GM21390 (cell line): ENCODE results near the gene ASAH2B.
"Not testable (repeated sequence)": the region's sequence is repeated elsewhere in the genome, so short reads cannot be mapped to it uniquely, and the experiment has no call there.

ENCODE experiments used
- ATAC-seq: cut with Tn5 transposase; IDR thresholded peaks from one replicate; pipeline ENCODE4 v1.9.1; 2021; ENCODE audit not compliant: unreplicated experiment

Gene ASAH2B

DNA sequence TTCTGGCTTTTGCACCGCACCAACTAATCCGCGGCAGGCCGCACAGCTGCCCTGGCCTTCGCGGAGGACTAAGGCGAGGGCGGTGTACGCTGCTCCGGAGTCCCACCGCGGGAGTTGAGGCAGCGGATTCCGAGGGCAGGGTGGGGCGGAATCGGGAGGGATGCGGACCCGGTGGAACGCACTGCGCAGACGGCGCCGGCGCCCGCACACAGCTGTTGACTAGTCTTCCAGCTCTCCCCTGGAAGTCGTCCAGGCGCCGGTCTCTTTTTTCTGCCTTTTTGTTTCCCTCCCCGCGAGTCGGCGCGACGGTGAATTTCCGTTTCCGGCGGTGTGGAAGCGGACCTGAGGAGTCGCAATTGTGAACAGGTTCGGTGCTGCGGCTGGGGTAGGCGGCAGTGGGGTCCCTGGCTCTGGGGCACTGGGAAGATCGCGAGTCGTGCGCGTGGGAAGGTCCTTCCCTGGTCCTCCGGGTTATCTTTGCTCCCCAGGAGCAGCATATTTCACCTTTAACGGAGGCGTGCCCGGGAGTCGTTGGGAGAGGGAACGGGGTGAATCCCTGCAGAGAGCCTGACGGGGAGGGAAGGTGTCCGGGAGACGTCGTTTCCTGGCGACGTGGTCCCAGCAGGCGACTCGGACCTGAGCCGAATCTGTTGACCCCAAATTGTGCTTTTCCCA, at the start of gene ASAH2B:
TSS of gene ASAH2B (plus strand) at position 319 of the 675 bp plus-strand sequence. CDS start 5,195 bp downstream, outside the sequence.
- peak; percentile 90 for ATAC-seq

DNA sequence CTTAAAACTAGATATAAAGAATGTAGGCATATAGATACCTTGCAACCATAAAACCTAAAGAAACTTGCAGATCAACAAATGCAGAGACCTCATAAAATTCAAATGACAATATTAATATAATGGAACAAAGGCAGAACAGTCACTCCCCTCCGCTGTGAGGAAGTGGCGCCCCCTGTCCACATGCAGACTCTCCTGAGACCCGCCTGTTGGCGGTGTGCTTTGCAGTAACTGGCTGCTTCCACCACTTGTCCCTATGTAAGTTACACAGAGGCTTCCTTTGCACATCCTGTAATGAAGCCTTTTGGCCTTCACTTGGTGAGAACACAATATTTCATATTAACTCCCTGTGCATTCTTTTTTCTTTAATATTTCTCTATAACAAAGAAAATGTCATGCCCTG, 41.9 kb upstream of the ASAH2B start:
- ATAC-seq: not testable (repeated sequence)

DNA sequence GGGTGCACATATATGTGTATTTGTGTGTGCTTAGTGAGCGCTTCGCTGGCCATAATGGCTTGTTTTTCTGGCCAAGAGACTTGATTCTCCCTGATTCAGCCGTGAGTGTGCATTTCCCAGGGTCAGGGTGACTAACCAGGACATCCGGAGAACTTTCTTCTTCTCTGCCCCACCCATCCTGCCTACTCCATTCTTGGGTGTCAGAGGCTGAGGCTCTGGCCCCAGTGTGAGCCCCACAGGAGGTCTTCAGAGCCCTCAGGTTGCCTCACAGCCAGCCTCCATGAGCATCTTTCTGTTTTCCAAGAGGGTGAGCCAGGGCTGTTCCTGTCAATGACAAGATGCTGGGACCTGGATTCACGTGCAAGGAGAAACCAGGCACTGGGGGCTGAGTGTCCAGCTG, 37.8 kb upstream of the ASAH2B start:
- not testable (repeated sequence) for ATAC-seq

DNA sequence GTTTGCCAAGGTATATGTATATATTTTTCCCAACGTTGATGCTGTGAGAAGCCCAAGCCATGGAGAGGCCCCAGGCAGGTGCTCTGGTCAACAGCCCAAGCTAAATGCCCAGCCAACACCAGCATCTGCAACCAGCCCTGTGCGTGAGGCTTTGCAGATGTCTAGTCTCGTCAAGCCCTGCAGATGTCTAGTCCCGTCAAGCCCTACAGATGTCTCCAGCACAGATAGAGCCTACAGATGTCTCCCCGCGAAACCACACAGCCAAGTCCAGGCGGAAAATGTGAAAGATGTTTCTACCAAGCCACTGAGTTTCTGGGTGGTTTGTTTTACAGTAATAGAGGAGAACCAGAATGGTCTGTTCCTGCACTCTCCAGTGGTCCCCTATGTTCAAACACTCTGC, 36.7 kb upstream of the ASAH2B start:
- not testable (repeated sequence) for ATAC-seq

DNA sequence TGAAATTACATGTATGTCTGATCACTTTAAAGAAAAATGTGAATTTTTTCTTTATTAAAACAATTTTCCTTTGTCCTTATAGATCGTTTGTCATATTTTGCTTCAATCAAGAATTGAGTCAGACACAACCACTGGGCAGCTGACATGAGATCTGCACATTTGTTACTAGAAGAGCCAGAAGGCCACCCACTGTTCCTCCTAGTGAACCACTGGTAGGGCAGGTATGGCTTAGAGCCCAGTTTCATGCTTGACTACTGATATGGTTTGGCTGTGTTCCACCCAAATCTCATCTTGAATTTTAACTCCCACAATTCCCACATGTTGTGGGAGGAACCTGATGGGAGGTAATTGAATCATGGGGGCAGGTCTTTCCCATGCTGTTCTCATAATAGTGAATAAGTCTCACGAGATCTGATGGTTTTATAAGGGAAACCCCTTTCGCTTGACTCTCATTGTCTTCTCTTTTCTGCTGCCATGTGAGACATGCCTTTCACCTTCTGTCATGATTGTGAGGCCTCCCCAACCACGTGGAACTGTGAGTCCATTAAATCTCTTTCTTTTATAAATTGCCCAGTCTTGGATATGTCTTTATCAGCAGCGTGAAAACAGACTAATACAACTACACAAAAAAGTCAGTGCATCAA, 35.2 kb upstream of the ASAH2B start:
- peak; percentile 71 for ATAC-seq

DNA sequence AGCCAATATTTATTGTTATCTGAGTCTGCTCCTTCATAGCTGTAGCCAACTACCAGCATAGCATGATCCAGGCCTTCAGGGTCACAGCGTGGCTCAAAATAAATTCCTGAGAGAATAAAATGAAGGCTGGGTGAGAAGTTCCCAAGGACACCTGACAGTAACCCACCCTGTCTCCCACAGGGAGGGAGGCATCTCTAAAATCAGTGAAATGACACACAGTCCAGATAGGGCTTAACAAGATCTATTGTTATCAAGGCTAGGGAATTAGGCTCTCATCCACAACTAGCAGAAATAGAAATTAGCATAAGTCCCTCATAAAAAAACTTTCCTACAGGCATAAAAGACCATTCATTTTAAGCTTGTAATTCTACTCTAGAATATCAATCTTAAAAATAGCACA, 33.7 kb upstream of the ASAH2B start:
- not testable (repeated sequence) for ATAC-seq

DNA sequence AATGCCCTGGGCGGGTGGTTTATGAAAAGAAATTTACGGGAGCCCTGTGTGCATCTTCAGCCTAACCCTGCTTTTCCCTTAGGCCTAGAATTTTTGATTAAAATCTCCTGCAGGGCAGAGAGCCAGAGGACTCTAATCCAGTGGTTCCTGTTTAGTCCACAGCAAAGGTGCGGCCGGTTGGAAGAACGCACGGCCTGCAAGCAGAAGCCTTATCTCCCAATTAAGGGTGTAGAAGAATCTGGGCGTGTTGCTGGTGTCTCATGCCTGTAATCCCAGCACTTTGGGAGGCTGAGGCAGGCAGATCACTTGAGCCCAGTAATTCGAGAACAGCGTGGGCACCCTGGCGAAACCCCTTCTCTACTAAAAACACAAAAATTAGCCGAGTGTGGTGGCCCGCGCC, 29.5 kb upstream of the ASAH2B start:
- not testable (repeated sequence) for ATAC-seq

DNA sequence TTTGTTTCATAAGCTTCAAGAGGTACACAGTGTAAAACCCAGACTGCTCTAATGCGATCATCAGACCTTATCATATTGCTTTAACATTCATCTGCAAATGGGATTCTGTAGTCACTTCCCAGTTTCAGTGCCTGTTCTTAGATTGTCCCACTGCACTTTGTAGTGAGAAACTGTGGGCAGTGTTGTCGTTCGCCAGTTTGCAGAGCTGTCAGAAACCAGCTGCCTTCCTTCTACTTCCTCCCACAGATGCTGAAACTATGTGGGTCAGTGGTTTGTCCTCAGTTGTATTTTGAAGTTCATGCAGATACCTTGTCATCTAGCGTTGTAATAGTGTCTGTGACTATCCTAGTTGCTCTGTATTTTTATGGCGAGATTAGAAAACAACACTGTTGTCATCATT, 15.9 kb upstream of the ASAH2B start:
- ATAC-seq: peak; percentile 80

DNA sequence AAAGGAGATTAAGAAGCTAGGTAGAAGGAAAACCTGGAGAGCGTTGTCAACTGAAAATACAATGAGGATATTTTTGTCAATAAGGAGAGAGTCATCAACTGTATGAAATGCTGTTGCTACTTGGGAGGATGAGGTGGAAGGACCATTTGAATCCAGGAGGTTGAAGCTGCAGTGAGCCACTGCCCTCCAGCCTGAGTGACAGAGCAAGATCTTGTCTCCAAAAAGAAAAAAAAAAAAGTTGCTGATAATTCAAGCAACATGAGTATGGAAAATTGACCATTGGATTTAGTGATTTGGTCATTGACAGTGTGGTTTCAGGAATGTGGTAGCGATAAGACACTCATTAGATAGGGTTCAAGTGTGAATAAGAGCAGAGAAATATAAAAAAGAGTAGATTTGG, 11.6 kb upstream of the ASAH2B start:
- ATAC-seq: not testable (repeated sequence)

DNA sequence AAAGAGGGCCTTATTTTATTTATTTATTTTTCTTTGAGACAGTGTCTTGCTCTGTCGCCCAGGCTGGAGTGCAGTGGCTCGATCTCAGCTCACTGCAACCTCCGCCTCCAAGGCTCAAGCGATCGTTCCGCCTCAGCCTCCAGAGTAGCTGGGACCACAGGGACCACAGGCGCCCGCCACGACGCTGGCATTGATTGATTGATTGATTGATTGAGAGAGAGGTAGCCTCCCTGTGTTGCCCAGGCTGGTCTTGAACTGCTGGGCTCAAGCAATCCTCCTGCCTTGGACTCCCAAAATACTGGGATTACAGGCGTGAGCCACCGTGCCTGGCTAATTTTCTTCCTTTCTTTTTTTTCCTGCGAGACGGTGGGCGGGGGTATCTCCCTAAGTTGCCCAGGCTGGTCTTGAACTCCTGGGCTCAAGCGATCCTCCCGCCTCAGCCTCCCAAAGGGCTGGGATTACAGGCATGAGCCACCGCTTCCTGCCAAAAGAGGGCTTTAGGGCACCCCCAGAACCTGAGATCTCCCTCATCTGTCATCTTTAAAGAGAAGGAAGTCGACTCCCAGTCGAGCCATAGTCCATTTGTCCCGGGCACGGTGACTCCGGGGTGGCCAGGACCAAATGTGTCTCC, 634 bp upstream of the ASAH2B start:
- not testable (repeated sequence) for ATAC-seq

DNA sequence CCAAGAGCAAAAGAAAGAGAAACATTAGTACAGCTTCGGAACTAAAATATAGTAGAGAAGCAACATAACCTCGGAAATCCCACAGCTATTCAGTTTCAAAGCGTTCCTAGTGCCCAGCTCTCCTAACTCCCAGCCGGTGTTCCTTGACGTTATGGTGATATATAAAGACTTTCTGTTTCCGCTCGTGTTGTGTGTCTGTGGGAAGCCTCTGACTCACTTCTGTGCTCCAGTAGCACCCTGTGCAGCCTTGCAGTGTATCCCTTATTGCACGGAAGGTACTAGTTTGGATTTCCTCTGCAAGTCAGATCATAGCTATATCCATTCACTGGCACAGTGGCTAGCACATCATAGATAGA, 535 bp downstream of the ASAH2B start:
- peak; percentile 35 for ATAC-seq

DNA sequence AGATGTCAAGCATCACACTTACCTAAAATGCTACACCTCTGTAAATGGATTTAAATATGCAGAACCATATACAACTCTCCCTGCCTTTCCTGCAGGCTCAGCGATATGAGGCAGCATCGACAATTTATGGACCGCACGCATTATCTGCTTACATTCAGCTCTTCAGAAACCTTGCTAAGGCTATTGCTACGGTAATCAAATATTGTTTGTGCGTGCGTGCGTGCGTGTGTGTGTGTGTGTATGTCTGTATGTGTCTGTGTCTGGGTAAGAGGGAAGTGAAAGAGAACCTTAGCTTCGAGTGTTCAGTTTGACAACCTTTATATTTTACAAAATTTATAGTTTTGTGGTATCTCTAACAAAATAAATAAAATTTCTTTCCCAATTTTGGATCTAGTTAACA, 3.1 kb downstream of the ASAH2B start:
- ATAC-seq: not testable (repeated sequence)

DNA sequence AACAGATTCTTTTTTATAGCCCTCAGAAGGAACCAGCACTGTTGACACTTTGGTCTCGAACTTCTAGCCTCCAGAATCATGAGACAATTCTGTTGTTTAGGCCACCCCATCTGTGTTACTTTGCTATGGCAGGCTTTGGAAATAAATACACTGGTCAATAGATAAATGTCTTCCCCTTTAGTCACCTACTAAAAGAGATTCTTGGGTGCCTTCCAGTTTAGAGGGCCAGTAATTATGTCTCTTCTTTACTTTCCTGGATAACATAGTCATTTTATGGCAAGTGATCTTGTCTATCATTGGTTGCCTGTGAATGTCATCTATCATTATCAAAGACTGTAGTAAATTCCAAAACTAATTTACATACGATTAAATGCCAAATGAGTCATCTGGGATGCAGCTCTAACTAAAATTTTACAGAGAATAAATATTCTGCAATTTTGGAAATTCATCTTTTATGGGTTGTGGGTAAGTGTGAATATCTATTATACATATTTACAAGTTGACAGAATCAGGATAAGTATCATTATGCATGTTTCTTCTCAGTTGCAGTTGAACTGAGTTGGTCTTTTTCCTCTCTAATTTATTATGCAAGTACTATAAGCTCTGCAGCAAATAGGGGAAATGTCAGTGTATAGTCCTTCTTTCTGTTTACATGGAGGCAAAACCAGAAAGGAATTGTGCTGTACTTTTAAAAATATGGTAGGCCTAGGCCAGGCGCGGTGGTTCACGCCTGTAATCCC, 27.2 kb downstream of the ASAH2B start:
- ATAC-seq: not testable (repeated sequence)

DNA sequence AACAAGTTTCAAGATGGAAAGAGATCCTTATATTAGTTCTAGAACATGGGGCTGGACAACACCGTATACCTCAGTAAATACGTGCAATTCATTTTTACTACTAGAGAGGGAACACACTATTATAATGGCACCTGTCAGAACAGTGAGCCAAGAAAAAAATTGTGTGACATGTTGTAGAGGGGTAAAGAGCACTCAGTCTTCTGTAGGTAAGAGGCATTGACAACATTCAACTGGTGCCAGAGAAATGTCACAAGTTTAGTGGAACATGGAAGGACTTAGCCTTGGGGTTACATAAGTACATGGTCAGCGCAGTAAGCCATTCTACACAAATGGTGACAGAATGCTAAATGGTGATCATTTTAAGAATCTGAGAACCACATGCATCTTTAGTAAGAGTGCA, 32.3 kb downstream of the ASAH2B start:
- ATAC-seq: not testable (repeated sequence)

DNA sequence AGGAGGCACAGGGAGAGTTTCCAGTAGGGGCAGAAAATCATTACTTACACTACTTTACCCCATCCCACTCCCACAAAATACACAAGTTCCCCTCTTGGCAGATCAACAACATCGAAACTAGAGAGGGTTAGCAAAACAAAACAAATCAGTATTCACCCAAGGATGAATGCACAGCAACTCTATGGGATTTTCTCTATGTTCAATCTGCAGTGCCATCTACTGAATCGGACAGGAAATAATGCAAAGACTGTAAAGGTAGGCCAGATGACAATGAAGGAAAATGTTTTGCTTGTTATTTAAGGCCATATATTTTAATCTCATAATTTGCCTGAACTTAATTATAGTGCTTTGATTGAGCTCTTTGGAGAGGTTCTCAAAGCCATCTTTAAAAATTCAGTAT, 35.1 kb downstream of the ASAH2B start:
- ATAC-seq: not testable (repeated sequence)

DNA sequence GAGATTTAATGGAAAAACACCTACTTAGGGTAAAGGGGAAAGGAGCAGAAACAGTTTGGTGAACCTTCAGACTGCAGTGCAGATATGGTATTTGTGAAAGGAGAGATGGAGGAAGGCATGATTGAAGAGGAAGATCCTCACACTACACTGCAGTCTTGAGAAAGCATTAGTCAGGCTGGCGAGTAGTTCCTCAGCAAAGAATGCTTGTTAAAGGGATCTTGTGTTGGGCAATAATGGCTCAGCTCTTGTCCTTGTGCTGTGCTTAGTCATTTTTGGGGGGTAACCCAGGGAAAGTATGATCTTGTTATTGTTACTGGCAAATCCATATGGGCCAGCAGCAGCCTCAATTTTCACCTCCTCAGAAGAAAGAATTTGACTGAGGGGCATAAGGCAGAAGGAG, 40.3 kb downstream of the ASAH2B start:
- ATAC-seq: not testable (repeated sequence)

DNA sequence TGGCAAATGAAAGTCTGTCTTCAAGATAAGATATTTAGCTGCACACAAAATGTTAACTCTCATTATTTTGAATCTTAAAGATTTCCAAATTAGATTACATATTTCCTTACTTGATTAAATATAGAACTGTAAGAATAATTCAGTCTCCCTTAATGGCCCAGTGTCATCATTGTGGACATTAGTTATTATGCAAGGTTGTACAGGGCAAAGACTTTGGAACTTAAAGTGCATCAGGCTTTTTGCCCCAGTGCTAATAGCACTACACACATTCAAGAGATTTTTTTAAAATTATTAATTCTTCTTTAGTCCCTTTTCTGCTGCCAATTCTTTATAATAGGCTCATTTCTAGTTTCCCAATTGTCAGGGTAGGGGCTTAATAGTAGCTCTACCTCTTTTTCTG, 42.3 kb downstream of the ASAH2B start:
- ATAC-seq: not testable (repeated sequence)

DNA sequence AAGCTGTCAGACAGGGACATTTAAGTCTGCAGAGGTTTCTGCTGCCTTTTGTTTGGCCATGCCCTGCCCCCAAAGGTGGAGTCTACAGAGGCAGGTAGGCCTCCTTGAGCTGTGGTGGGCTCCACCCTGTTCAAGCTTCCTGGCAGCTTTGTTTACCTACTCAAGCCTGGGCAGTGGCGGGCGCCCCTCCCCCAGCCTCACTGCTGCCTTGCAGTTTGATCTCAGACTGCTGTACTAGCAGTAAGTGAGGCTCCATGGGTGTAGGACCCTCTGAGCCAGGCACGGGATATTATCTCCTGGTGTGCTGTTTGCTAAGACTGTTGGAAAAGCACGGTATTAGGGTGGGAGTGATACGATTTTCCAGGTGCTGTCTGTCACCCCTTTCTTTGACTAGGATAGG, 48.2 kb downstream of the ASAH2B start:
- not testable (repeated sequence) for ATAC-seq

DNA sequence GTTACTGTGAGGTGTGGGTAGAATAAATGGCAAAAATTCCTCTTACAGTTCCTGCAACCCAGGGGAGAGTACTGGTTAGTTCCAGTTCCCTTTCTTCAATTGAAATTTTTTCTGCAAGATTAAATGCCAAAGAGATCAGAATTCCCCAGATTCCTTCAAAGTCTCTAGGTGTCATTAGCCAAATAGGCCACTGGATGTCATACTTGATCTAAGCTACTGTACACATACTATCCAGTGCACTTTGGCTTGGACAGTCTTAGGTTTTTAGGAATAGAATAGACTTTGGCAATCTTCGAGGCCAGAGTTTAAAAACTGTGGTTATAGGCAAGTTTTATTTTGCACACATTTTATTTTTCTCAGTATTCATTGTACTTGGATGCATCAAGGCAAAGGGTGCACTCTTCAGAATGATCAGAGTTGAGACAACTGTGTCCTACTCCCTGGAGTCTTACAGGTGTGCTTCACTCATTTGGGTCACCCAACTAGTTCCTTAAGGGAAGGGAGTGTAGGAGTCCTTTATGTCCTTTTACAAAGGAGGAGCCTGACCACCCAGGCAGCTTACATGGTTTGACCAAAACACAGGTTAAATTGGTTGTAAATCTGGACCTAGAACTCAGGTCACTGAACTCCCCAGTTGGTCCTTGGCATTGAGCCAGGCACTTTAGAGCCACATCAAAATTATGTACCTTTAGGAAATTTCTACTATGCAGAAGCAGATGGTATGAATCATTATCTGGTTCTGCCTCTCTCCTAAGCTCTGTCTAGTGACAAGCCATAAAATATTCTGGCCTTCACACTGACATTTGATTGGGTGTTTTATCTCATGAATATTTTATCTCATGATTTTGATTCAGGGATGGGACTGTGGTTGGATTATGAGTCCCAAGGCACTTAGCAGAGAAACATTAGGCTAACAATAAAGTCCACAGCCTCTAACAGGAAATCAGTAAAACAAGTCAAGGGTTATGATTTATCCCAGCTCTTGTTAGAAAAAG, 49.5 kb downstream of the ASAH2B start:
- no peak for ATAC-seq

DNA sequence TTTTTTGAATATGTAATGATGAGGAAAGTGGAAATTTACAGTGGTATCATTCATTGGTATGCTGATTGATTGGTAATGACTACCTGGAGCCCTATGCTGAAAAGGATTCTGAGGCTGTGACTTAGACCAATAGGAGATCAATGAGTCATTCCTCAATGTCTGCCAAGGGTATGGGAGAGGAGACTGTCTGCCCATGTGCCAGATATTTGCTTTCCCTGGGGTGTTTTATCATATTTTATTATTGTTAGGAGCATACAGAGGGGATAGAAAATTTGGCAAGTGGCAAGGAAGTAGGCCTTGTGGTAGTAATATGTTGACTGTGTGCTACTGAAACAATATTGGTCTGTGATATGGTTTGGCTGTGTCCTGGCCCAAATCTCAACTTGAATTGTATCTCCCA, 54.8 kb downstream of the ASAH2B start:
- ATAC-seq: no peak
